Heart left ventricle (tissue), 16 donors: ENCODE data around the gene STRN3. TPM values are rescaled to one million over a fixed set of nuclear protein-coding genes. Genes with fewer than 3 reads are reported as not detected.

Experiments
- ATAC-seq, 4 donors: fragments of 200-7000 bp; cut with Tn5 transposase; one replicate each; pipeline ENCODE4 v1.9.1; 2020 to 2022; ENCODE audit warnings: moderate library complexity in 4 of 4, mild to moderate bottlenecking in 3 of 4, moderate number of reproducible peaks in 1 of 4
- DNase-seq, 5 donors: peaks; one replicate each; pipeline ENCODE4 v3.0.0-alpha.2; 2020
- H3K27ac ChIP-seq, 12 donors: fragments of 200-600 bp; sonication (generic) in 4 of 12; one replicate each; pipeline versions ENCODE4 v1.5.0 to v1.8.0; 2016 to 2022; ENCODE audit warnings: mild to moderate bottlenecking in 2 of 12
- H3K27me3 ChIP-seq, 9 donors: fragments of 200-600 bp; sonication (generic) in 2 of 9; one replicate each; pipeline versions ENCODE4 v1.5.1 to v1.8.0; 2016 to 2022; ENCODE audit warnings: mild to moderate bottlenecking in 3 of 9
- H3K36me3 ChIP-seq, 9 donors: fragments of 200-600 bp; sonication (generic) in 2 of 9; one replicate each; pipeline versions ENCODE4 v1.5.0 to v1.8.0; 2018 to 2022; ENCODE audit warnings: mild to moderate bottlenecking in 2 of 9
- H3K4me1 ChIP-seq, 12 donors: fragments of 200-600 bp; sonication (generic) in 4 of 12; one replicate each; pipeline versions ENCODE4 v1.5.0 to v1.8.0; 2016 to 2022; ENCODE audit warnings: mild to moderate bottlenecking in 3 of 12
- H3K4me3 ChIP-seq, 12 donors: fragments of 200-600 bp; sonication (generic) in 4 of 12; one replicate each; pipeline versions ENCODE4 v1.5.0 to v1.8.0; 2017 to 2022; ENCODE audit warnings: mild to moderate bottlenecking in 9 of 12, moderate library complexity in 4 of 12
- H3K9me3 ChIP-seq, 12 donors: fragments of 200-600 bp; sonication (generic) in 4 of 12; one replicate each; pipeline versions ENCODE4 v1.5.0 to v1.8.0; 2016 to 2022; ENCODE audit warnings: mild to moderate bottlenecking in 1 of 12
- CTCF ChIP-seq, 12 donors: fragments of 200-600 bp; sonication (generic) in 4 of 12; IDR thresholded peaks; one replicate each; pipeline versions ENCODE4 v1.5.0 to v1.8.0; 2018 to 2022; ENCODE audit warnings: antibody characterized with exemption in 12 of 12, mild to moderate bottlenecking in 5 of 12
- POLR2A ChIP-seq, 2 donors: fragments of 450-650 bp; IDR thresholded peaks; one replicate each; pipeline ENCODE4 v1.6.1; 2017; ENCODE audit warnings: antibody characterized with exemption in 2 of 2, mild to moderate bottlenecking in 2 of 2, moderate library complexity in 2 of 2
- WGBS, 4 donors: extraction: QIAGEN DNeasy Blood & Tissue Kit in 2 of 4; methylation state at CpG; one replicate each; pipeline versions ENCODE4 v1.1.5 to v1.1.7; 2013 to 2018; 5-methylcytosine and 5-hydroxymethylcytosine counted together
- intact Hi-C, 10 donors: fragments of 100-400 bp; cut with DNase I; formaldehyde crosslinking; loops; one replicate each; pipeline versions ENCODE4 v1.11.1 to v1.14.2; 2022
- polyA plus RNA-seq, 2 donors: library from polyadenylated mRNA; stranded (reverse); fragments of 200-250 nt; gene quantifications; one replicate each; pipeline ENCODE4 v1.2.3, GENCODE V29; 2013
- total RNA-seq, 9 donors: library from RNA; depleted of rRNA in 2 of 9; stranded (reverse); fragments of >200 nt in 2 of 9; fragmentation: NEBNext Ultra II Directional in 3 of 9; extraction: Animal tissue kit (Norgen Biotek cat#: 25700) in 3 of 9; gene quantifications; one replicate each; pipeline versions ENCODE4 v1.1.0 to v1.2.4, GENCODE V29; 2016 to 2023
- donor health status: ischemic (EF 13 %, LVEDD 7.1; RV severe dilation, severe dysfunction).
- donor health status: healthy with polysubstance abuse.
- donor health status: DM: no; HTN: yes; CAD: no.
- donor health status: DM: no; HTN: no; CAD: no.
- donor health status: ischemic (EF 25% LVEDD 6.9; RV normal size, moderate dysfunction).
- donor health status: ischemic (EF 25% LVEDD 5.7; RV mildly dilated, moderate dysfunction).
- donor health status: healthy.
- donor health status: DM: yes; HTN: yes; CAD: no.
- donor health status: ischemic (EF 35%, LVEDD 5.7; RV mildly dilated, moderate dysfunction).
- donor health status: nonischemic (EF 11% LVEDD 7.7; RV severe dilation, severe dysfunction).
- donor health status: DM: yes; HTN: yes; CAD: no.
- donor health status: PGD.
- donor health status: ischemic (EF 29% LVEDD 5.4; RV normal size, mild dysfunction).
- donor health status: nonischemic (EF 23%, LVEDD 6.1; RV moderate dilation, normal function).

Gene STRN3
- total and polyA plus RNA-seq, 11 donors: 11.0 to 60.3 (median 44.4) TPM

DNA sequence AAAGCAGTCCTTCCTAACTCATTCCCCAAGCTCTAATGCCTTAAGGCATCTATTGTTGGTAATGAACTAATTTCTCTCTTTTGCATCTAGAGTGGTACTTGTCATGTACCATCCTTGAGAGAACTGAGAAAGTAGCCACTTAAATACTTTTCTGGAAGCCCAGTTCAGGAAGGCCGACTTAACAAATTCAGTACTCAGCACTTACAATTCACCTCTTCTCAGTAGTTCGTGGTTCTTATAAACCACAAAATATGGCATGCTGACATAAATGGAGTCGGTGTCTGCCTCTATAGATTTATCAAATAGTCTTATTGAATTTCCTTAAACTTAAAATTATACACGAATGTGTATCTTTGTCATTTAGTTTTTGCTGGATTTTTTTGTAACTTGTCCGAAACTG is 161.2 kb downstream of the STRN3 start:
- H3K27ac ChIP-seq: no peak overlapping the region
- no peaks in the 10 kb centered on the region for H3K4me1 ChIP-seq
- H3K9me3 ChIP-seq: no peaks in the 10 kb centered on the region
- no peak overlapping the region for H3K4me3 ChIP-seq
- intact Hi-C loops: no loop called here
- ATAC-seq (no peak), DNase-seq (no peak)
- TF ChIP-seq POLR2A (IDR thresholded peaks at IDR 0.05) (no peak), CTCF (IDR thresholded peaks at IDR 0.05) (no peak)
- peaks cover 0 to 8% (median 0%) of the 10 kb centered on the region in 9 donors for H3K27me3 ChIP-seq
- 79 to 91% (median 86%) methylated on average over 5 of the region's 5 CpGs for WGBS, 4 donors
- H3K36me3 ChIP-seq: no peaks in the 10 kb centered on the region

DNA sequence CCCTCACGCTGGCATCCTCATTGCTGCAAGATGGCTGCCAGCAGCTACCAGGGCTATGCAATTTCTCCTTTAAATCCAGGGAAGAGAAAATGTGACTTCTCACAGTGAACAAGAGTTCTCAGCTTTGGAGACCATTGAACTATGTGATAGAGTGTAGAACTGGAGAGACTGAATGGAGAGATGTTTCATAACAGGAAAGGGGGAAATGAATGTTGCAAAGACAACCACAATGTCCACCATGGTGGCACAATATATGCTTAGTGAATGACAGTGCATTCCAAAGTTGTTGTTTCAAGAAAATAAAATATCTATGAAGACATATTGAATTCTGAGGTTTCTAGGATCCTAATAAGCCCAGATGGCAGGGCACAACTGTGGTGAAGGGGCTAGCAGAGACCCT is 165.0 kb downstream of the STRN3 start:
- no peaks in the 10 kb centered on the region for H3K9me3 ChIP-seq
- no peak for ATAC-seq
- no peaks in the 10 kb centered on the region for H3K4me1 ChIP-seq
- no peak overlapping the region for H3K4me3 ChIP-seq
- H3K27me3 ChIP-seq: peaks cover 0 to 10% (median 0%) of the 10 kb centered on the region in 9 donors
- TF ChIP-seq CTCF (IDR thresholded peaks at IDR 0.05): no peak
- TF ChIP-seq POLR2A (IDR thresholded peaks at IDR 0.05): no peak
- H3K27ac ChIP-seq: no peak overlapping the region
- no peak for DNase-seq
- 83 to 93% (median 88%) methylated on average over 1 of the region's 1 CpG for WGBS, 4 donors
- intact Hi-C loops: no loop called here
- H3K36me3 ChIP-seq: no peaks in the 10 kb centered on the region

DNA sequence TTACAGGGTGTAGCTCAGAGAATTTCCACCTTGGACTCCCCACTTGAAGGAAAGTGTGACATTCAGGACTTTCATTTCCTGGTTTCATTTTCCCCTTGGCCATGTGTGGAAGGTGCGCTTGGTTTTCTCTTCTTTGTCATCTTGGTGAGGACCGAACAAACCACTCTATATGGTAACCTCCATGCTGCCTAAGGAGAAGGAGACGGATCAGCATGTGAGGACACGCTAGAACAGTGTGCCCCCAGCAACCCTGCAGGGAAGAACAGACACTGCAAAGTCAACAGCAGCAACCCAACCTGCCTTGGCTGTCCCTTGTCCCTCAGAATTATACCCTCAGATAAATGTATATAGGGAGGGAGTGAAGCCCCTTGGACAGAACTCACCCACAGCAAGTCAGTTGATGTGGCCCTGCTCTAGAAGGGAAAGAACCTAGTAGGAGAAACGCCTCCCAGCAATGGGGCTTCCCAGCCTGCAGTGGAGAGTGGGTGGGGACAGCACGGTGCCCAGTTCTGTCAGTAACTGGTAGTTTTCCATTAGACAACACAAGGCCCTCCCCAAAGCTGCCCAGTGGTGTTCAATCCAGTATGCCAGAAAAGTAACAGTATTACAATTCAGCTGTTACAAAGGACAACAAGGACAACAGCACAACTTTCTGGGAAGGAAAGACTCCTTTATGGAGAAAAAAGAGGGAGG is 170.7 kb downstream of the STRN3 start:
- no peaks in the 10 kb centered on the region for H3K4me1 ChIP-seq
- no peak overlapping the region for H3K27ac ChIP-seq
- TF ChIP-seq CTCF (IDR thresholded peaks at IDR 0.05) (no peak), POLR2A (IDR thresholded peaks at IDR 0.05) (no peak)
- DNase-seq: no peak
- no peaks in the 10 kb centered on the region for H3K36me3 ChIP-seq
- no peaks in the 10 kb centered on the region for H3K9me3 ChIP-seq
- peaks cover 0 to 6% (median 0%) of the 10 kb centered on the region in 9 donors for H3K27me3 ChIP-seq
- no peak for ATAC-seq
- intact Hi-C loops: no loop called here
- 85 to 92% (median 88%) methylated on average over 6 of the region's 6 CpGs for whole genome bisulfite sequencing, 4 donors
- no peak overlapping the region for H3K4me3 ChIP-seq

DNA sequence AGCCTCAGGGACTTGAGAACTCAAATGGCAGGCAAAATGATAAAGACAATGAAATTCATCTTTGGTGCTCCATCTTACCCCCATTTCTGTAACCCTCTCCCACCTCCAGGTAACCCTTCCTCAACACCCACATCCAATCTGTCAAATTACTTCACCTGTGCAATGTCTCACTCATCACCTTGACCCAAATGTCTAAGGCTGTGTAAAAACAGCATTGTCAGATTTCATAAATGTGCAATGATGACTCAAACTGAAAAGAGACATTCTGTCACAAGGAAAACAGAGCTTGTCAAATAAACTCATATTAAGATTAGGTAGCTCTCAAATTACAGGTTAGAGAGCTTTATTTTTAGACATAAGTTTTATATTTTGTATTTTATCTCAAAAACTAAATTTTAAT is 171.7 kb downstream of the STRN3 start:
- intact Hi-C loops: no loop called here
- DNase-seq (no peak), ATAC-seq (no peak)
- H3K27ac ChIP-seq: no peak overlapping the region
- H3K4me1 ChIP-seq: peaks cover 0 to 2% (median 0%) of the 10 kb centered on the region in 12 donors
- H3K36me3 ChIP-seq: no peaks in the 10 kb centered on the region
- H3K4me3 ChIP-seq: no peak overlapping the region
- no peak for TF ChIP-seq POLR2A (IDR thresholded peaks at IDR 0.05)
- no peak for TF ChIP-seq CTCF (IDR thresholded peaks at IDR 0.05)
- no peaks in the 10 kb centered on the region for H3K9me3 ChIP-seq
- peaks cover 0 to 6% (median 0%) of the 10 kb centered on the region in 9 donors for H3K27me3 ChIP-seq
